Measurements from ENCODE around the gene ISY1.

DNA sequence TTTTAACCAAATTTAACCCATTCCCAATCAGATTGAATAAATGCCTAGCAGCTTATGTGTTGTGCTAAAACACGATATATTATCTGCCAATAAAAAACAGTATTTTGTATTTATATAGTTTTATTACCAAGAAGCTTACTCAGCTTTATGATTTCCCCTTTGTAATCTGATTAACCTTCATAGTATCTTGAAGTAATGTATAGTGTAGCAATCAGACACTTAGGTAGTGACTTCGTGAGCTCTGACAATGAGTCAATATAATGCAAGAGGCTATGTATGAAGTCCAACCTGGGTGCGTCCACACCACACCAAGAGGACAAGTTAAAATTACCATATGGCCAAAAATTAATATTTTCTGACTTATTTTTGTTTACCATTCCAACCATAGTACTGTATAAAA is 24.9 kb upstream of the ISY1 start:
- no peak for TF ChIP-seq CREB1 (IDR thresholded peaks at IDR 0.05; ENCODE audit: low read depth)
- no peak for TF ChIP-seq CEBPB (IDR thresholded peaks at IDR 0.05)
- TF ChIP-seq, protein P1, sequence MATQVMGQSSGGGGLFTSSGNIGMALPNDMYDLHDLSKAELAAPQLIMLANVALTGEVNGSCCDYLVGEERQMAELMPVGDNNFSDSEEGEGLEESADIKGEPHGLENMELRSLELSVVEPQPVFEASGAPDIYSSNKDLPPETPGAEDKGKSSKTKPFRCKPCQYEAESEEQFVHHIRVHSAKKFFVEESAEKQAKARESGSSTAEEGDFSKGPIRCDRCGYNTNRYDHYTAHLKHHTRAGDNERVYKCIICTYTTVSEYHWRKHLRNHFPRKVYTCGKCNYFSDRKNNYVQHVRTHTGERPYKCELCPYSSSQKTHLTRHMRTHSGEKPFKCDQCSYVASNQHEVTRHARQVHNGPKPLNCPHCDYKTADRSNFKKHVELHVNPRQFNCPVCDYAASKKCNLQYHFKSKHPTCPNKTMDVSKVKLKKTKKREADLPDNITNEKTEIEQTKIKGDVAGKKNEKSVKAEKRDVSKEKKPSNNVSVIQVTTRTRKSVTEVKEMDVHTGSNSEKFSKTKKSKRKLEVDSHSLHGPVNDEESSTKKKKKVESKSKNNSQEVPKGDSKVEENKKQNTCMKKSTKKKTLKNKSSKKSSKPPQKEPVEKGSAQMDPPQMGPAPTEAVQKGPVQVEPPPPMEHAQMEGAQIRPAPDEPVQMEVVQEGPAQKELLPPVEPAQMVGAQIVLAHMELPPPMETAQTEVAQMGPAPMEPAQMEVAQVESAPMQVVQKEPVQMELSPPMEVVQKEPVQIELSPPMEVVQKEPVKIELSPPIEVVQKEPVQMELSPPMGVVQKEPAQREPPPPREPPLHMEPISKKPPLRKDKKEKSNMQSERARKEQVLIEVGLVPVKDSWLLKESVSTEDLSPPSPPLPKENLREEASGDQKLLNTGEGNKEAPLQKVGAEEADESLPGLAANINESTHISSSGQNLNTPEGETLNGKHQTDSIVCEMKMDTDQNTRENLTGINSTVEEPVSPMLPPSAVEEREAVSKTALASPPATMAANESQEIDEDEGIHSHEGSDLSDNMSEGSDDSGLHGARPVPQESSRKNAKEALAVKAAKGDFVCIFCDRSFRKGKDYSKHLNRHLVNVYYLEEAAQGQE (IDR thresholded peaks at IDR 0.05; ENCODE audit: low read depth): no peak
- TF ChIP-seq FOXM1 (IDR thresholded peaks at IDR 0.05; ENCODE audit: borderline replicate concordance, low read depth): no peak
- no peak for TF ChIP-seq MAX (IDR thresholded peaks at IDR 0.05)
- no peak for TF ChIP-seq EGR1 (IDR thresholded peaks at IDR 0.05)
- TF ChIP-seq RAD21 (IDR thresholded peaks at IDR 0.05; ENCODE audit: low read depth): no peak
- TF ChIP-seq YY1 (IDR thresholded peaks at IDR 0.05; ENCODE audit: low read depth): no peak
